Stimulated activated CD8-positive, alpha-beta memory T cell treated with anti-CD3 and anti-CD28 coated beads, Interleukin-15, amount 100 ng/mL, for 24 hours (primary cell): ENCODE measurements around the gene INTS15.

Experiments
- DNase-seq: peaks from one replicate; pipeline ENCODE4 v3.0.0-alpha.2; 2020; ENCODE audit warnings: low read depth

Gene INTS15

DNA sequence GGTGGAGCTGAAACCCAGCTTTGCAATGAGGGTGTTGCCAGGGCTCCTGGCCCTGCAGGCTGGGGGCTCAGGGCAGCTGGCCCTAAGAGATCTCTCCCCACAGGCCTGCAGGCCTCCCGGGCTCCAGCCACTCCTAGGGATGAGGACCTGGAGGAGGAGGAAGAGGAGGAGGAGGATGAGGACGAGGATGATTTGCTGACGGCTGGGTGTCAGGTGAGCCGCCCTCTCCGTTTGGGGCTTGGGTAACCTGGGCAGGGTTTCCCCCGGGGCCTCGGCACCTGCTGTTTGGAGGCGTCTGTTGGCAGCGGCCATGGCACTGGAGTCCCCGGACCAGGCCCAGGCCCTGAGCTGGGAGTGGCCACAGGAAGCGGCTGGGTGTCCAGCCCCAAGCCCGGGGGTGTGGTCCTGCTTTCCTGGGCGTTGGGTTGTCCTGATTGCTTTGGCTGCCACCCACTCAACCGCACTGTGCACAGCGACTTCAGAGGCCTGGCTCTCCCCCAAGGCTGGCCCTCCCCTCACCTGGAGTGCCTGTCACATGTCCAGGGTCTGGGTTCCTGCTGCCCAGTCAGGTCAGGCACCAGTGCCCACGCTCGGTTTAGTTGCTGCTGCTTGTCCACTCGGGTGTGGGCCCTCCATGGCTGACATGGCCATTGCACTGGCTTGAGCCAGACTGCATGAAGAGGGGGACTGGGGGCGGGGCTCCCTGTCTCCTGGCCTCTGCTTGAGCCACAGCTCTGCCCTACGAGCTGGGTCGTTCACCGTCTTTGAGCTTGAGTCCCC is 53.2 kb downstream of the INTS15 start:
- no peak for DNase-seq

DNA sequence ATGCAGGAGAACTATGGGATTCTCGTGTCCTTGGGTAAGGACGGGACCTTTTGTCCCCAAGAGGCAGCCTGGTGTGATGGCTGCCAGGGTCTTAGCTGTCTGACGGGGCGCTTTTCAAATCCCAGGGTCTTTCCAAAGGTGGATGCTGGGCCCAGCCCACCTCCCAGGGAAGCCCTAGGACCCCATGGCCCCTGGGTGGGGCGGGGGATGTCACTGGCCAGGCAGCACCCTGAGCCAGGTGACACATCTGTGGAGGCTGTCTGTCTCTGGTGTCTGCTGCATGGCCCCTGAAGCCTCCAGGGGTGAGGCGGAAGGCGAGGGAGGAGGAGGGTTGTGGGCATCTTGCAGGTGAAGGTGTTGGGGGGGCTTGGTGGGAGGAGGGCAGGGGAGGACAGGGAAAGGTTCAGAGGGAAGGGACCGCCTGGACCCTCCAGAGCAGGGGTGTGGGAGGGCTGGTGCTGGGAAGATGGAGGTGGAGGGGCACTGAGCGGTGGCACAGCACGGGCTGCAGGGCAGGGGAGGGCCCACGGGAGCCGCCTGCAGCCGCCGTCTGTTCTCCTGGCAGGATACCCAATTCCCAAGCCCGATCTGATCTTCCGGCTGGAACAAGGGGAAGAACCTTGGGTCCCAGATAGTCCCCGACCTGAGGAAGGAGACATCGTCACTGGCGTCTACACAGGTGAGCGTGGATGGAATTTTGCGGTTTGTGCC is 54.2 kb downstream of the INTS15 start:
- DNase-seq, result no peak

DNA sequence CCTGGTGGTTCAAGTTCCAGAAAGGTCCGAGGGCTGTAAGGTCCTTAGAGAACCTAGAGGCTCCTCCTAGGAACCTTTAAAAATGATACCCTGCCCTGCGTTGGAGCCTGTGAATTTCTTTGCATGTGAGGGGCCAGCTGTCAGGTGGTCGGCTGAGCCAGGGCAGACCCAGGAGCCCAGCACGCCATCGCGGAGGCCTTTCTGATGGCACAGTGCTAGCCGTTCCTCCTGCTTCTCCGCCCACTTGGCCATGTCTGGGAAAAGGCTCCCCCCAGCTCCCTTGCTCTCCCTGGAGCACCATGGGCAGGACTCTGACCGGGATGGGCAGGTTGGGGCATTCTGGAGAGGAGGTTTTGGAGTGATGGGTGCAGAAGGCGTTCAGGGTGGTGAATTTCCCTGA is 54.9 kb downstream of the INTS15 start:
- DNase-seq, result no peak

- DNase-seq, result no peak
These were observed 56.6 kb downstream of the INTS15 start for GRCh38 chr7:6646465-6646864.

DNA sequence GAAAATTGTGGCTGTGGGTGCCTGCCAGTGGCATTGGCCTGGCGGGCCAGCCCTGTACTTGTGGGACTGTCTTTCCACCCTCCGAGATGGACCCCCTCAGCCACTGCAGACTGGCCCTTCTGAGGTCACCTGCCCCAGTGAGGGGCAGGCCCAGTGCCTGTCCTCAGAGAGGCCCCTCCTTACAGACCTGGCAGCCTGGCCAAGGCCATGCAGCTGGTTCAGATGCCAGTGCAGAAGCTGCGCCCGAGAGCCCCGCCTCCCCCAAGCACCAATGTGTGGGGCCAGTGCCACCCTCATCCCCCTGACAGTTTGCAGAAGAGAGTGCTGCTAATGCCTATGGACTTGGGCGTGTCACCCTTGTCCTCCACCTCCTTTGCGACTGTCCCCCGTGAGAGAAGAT is 57.3 kb downstream of the INTS15 start:
- DNase-seq, result no peak

- DNase-seq, result no peak
These were observed 57.7 kb downstream of the INTS15 start for GRCh38 chr7:6647541-6647940.

DNA sequence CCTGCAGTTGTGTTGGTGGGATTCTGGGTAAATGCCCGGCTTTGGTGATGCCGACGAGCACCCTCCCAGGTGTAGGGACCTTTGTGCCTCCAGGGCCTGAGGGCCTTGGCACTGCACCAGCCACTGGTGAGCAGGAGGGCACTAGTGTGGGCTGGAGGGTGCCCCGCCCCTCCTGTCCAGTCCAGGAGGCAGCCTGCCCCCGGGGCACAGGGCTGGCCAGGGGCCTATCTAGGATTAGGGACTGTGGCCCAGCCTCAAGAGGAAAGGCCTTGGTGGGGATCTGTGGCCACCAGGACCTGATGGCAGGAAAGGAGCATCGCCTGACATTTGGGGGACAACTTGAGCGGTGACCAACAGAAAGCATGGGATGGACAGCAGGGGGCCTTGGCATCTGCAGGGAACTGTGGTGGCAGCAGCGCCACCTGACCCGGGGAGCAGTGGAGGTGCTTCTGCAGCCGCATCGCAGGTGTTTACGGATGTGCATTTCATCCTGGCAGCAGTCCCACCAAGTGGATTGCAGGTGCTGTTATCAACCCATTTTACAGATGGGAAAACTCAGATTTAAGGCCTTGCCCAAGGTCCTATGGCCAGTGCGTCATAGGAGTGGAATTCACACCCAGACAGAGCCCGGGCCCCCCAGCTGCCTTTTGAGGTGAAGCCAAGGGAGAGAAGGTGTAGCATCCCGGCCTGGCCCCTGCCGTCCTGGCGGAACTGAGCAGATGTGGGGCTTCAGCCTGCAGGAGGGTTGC is 58.4 kb downstream of the INTS15 start:
- no peak for DNase-seq

DNA sequence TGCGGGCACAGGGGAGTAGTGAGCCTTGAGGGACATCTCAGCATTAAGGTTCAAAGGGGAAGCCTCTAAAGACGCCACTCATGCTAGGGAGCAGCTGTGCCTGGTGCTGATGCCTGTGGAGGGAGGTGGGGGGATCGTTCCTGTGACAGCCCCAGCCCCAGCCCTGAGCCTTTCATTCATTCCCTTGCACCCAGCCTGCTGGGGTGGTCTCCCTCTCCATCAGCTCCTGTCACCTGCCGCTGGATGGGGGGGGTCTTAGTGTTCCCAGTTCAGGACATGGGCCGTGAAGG is 58.9 kb downstream of the INTS15 start:
- no peak for DNase-seq

DNA sequence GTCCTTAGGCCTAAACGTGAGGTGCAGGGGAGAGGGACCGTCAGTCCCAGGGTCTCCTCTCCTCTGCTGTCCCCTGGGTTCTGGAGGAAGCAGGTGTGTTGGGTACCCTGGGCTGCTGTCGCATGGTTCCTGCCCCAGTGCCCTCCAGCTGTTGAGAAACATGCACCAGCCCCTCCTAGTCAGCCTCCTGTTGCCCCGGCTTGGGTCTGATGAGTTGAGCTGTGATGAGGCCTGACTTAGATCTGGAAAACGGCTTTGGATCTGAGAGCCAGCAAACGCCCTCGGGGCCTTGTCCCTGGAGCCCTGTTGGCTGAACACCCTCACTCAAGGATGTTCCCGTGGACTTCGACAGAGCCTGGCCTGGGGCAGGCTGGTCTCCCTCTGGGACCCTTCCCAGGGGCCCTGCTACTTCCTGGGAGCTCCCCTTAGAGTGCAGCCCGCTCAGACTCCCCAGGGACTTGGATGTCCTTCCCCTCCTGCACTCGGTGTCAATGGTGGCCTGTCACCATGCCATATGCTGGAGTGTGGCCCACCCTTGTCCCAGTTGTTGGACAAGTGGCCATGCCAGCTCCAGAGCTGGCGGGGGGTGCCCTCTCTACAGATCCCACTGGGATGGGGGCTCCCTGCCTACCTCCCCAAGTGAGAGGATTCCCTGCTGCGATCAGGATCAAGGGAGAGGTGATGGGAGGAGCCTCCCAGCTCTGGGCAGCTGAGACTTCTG is 59.6 kb downstream of the INTS15 start:
- no peak for DNase-seq

DNA sequence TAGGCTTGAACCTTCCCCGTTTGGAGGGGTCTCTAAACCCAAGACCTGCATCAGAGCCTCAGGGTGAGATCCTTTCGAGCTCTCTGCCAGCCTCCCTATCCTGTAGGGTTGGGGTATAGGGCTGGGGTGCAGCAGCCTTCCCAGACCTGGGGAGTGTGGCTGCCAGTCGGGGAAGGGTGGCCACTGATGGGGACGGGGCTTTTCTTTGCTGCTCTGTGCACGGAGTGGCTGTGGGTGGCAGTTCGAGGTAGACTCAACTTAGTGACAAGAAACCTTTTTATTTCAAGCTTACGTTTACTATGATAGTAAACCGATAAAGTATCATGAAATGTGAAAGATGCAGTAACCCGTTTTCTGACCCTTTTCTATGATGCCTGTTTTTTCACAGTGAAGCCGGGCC is 60.3 kb downstream of the INTS15 start:
- DNase-seq, result no peak

GRCh38 chr7:6650521-6651011 is 60.7 kb downstream of the INTS15 start:
- DNase-seq, result no peak

DNA sequence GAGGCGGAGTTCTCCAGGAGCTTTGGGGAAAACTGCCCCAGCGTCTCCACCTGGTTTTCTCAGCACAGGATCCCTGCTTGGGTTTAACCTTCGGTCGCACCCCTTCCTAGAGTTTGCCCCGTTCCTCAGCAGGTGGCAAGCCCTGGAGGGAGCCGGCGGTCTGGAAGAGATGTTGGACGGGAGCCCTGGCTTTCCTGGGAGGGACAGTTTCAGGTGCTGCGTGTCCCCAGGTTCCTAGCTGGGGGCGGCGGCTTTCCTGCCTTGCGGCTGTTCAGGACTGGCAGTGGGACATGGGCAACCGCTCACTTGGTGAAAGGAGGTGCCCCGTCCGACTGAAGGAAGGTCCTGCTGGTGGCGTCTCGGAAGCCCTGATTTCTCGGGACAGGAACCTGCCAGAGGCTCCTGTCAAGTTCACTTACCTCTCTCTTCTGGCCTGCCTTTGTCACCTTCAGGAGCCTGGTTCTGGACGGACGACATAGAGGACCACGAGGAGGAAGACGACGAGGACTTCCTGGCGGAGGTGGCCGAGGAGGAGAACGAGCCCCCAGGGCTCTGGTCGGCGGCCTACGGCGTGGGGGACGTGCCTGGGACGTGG is 62.1 kb downstream of the INTS15 start:
- DNase-seq, result no peak

DNA sequence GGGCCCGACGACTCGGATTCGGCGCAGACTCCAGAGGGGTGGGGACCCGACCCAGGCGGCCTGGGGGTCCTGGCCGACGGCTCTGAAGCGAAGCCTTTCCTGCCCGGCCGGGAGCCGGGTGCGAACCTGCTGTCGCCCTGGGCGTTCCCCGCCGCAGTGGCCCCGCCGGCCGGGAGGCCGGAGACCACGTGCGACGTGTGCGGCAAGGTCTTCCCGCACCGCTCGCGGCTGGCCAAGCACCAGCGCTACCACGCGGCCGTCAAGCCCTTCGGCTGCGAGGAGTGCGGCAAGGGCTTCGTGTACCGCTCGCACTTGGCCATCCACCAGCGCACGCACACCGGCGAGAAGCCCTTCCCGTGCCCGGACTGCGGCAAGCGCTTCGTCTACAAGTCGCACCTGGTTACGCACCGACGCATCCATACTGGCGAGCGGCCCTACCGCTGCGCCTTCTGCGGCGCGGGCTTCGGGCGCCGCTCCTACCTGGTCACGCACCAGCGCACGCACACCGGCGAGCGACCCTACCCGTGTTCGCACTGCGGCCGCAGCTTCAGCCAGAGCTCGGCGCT is 62.7 kb downstream of the INTS15 start:
- DNase-seq, result no peak

DNA sequence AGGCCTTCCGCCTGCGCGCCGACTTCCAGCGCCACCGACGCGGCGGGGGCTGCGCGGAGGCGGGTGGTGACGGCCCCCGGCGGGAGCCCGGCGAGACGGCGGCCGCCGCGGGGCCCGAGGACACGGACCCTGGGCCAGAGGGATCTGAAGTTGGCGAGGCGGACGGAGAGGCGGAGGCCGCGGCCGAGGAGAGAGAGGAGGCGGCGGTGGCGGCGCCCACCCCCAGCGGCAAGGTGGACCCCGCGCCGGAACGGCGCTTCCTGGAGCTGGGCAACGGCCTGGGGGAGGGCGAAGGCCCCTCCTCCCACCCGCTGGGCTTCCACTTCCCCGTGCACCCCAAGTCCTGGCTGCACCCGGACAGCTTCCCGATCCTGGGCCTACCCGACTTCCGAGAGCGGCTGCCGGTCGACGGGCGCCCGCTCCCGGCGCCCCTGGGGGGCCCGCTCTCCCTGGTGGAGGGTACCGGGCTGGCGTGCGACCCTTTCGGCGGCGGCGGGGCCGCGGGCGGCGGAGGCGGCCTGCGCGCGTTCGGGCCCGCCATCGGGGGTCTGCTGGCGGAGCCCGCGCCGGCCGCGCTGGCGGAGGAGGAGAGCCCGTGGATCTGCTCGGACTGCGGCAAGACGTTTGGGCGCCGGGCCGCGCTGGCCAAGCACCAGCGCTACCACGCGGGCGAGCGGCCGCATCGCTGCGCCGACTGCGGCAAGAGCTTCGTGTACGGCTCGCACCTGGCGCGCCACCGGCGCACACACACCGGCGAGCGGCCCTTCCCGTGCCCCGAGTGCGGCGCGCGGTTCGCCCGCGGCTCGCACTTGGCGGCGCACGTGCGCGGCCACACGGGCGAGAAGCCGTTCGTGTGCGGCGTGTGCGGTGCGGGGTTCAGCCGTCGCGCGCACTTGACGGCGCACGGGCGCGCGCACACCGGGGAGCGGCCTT is 63.5 kb downstream of the INTS15 start:
- no peak for DNase-seq

DNA sequence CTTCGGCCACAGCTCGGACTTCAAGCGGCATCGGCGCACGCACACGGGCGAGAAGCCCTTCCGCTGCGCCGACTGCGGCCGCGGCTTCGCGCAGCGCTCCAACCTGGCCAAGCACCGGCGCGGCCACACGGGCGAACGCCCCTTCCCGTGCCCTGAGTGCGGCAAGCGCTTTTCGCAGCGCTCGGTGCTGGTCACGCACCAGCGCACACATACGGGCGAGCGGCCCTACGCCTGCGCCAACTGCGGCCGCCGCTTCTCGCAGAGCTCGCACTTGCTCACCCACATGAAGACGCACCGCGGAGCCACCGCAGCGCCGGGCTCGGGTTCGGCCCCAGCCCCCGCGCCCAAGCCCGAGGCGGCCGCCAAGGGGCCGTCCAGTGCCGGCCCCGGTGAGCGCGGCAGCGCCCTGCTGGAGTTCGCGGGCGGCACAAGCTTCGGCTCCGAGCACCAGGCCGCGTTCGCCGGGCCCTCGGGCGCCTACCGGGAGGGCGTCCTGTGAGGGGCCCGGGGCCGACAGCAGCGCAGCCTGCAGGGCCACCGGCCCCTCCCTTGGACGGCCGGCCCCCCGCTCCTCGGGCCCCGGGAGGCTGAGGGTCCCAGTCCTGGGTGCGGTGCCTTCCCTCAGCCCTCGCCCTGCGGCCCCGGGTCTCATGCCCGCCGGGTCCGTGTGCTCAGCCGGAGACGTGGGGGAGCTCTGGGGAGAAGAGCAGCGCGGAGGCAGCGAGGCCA is 64.5 kb downstream of the INTS15 start:
- no peak for DNase-seq

DNA sequence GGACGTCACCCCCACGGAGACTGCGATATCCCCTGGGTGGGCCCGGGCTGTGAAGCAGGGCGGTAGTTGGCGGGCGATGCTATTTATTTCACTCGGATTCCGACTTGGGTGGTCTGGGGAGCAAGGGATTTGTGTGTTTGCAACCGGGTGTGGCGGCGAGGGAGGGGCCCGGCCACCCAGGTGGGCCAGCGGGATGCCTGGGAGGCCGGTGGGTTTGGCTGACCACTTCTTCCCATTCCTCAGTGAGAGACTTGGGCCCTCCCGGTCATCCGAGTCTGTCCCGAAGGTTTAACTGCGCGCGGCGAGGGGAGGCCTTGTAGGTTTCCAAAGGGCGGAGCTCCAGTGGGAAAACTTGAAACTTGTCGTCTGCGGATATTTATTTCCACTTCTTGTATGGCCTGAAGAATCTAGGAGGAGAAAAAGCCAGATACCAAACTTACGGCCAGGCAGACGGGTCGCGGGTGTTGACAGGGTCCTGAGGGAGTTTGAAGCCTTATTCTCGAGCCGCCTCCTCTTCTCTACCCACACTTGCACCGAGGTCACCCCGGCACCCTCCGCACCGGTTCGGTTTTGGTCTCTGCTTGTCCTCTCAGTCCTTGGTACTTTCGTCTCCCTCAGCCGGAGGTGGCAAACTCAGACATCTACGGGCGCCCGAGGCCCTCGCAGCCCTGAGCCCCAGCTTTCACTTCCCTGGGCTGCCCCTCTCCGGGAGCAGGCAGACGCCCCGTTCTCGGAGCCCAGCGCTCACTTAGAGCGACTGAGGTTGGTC is 65.2 kb downstream of the INTS15 start:
- no peak for DNase-seq

GRCh38 chr7:6655636-6656385 is 66.0 kb downstream of the INTS15 start:
- DNase-seq, result no peak

GRCh38 chr7:6656413-6656812 is 66.6 kb downstream of the INTS15 start:
- no peak for DNase-seq
